NCI-H187 treated with DMSO at 0.1 percent for 48 hours (cell line): Measurements from ENCODE around the gene TPK1.

ENCODE experiments used
- DNase-seq: peaks from one replicate; lab custom pipeline; 2025; lab: John Stamatoyannopoulos, UW

Gene TPK1

GRCh38 chr7:144528536-144529045, 307.3 kb downstream of the TPK1 start:
- DNase-seq = no peak

- DNase-seq = no peak
Observed at GRCh38 chr7:144527051-144527471, 308.8 kb downstream of the TPK1 start.

- no peak for DNase-seq
Observed at GRCh38 chr7:144525956-144526355, 309.9 kb downstream of the TPK1 start.

GRCh38 chr7:144524271-144524670, 311.6 kb downstream of the TPK1 start:
- DNase-seq = no peak

GRCh38 chr7:144523621-144524020, 312.2 kb downstream of the TPK1 start:
- DNase-seq = no peak

- no peak for DNase-seq
Observed at GRCh38 chr7:144519925-144520324, 315.9 kb downstream of the TPK1 start.

- DNase-seq = no peak
Observed at GRCh38 chr7:144518360-144518759, 317.5 kb downstream of the TPK1 start.

GRCh38 chr7:144517749-144518148, 318.1 kb downstream of the TPK1 start:
- DNase-seq = no peak

GRCh38 chr7:144516729-144517525, 318.9 kb downstream of the TPK1 start:
- no peak for DNase-seq

- DNase-seq = no peak
Observed at GRCh38 chr7:144513334-144513733, 322.5 kb downstream of the TPK1 start.

- no peak for DNase-seq
Observed at GRCh38 chr7:144510621-144511020, 325.2 kb downstream of the TPK1 start.

- no peak for DNase-seq
Observed at GRCh38 chr7:144508702-144509101, 327.2 kb downstream of the TPK1 start.

GRCh38 chr7:144503215-144503614, 332.6 kb downstream of the TPK1 start:
- DNase-seq = no peak

- DNase-seq = no peak
Observed at GRCh38 chr7:144500225-144500624, 335.6 kb downstream of the TPK1 start.

GRCh38 chr7:144497282-144497681, 338.6 kb downstream of the TPK1 start:
- no peak for DNase-seq

GRCh38 chr7:144494355-144494754, 341.5 kb downstream of the TPK1 start:
- no peak for DNase-seq

GRCh38 chr7:144489504-144489903, 346.3 kb downstream of the TPK1 start:
- no peak for DNase-seq

- no peak for DNase-seq
Observed at GRCh38 chr7:144488977-144489376, 346.9 kb downstream of the TPK1 start.

- DNase-seq = no peak
Observed at GRCh38 chr7:144487901-144488300, 348.0 kb downstream of the TPK1 start.

- no peak for DNase-seq
Observed at GRCh38 chr7:144484445-144484844, 351.4 kb downstream of the TPK1 start.

- DNase-seq = no peak
Observed at GRCh38 chr7:144483189-144483588, 352.7 kb downstream of the TPK1 start.

- no peak for DNase-seq
Observed at GRCh38 chr7:144481833-144482232, 354.0 kb downstream of the TPK1 start.

GRCh38 chr7:144477348-144477747, 358.5 kb downstream of the TPK1 start:
- no peak for DNase-seq
